Mesothelial cell of epicardium (in vitro differentiated cells): ENCODE measurements around the gene TRIM42. TPM values are rescaled to one million over a fixed set of nuclear protein-coding genes. Genes with fewer than 3 reads are reported as not detected.

ENCODE experiments used
- DNase-seq, 2 experiments: peaks; one replicate each; pipeline ENCODE4 v3.0.0; 2021; ENCODE audit warnings: low spot score in 2 of 2; ENCODE audit not compliant: unreplicated experiment in 2 of 2
- H3K27ac Mint-ChIP-seq: 2 replicates; pipeline ENCODE4 v1.8.0; 2021; ENCODE audit warnings: mixed read lengths
- H3K27me3 Mint-ChIP-seq: 2 replicates; pipeline ENCODE4 v1.8.0; 2021; ENCODE audit warnings: low read depth, mixed read lengths
- H3K36me3 Mint-ChIP-seq: 2 replicates; pipeline ENCODE4 v1.8.0; 2021; ENCODE audit warnings: mixed read lengths
- H3K4me1 Mint-ChIP-seq: 2 replicates; pipeline ENCODE4 v1.8.0; 2021; ENCODE audit warnings: mixed read lengths
- H3K4me3 Mint-ChIP-seq: 2 replicates; pipeline ENCODE4 v1.8.0; 2021; ENCODE audit warnings: mild to moderate bottlenecking, moderate library complexity, mixed read lengths
- H3K9me3 Mint-ChIP-seq: 2 replicates; pipeline ENCODE4 v1.8.0; 2021; ENCODE audit warnings: mixed read lengths
- CTCF ChIP-seq: fragments of 200-600 bp; sonication (generic); IDR thresholded peaks from one replicate; pipeline ENCODE4 v1.5.0; 2021; ENCODE audit warnings: antibody characterized with exemption; ENCODE audit not compliant: unreplicated experiment
- total RNA-seq: library from RNA; stranded (reverse); gene quantifications from 3 replicates; pipeline ENCODE4 v1.2.1, GENCODE V29; 2021

TRIM42 gene
- total RNA-seq = not detected in 3 replicates

DNA sequence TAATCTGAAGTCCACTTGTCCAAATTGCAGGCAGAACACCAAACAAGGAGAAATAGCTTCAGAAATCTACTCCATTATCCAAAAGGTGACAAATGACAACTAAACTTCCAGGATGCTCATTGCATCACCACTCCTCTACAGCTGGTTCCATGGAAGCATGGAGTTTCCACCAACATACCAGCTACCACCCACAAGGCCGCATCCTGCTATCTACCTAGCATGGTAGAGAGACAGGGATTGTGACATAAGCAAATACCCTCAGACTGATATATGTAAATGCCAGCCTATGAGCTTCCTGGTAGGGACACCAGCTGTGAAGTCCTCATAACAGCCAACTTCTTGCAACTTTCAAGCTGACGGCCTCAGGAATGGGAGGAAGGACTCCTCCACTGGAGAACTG lies at the start of gene TRIM42:
TSS of gene TRIM42 (plus strand) at position 301 of the 400 bp plus-strand sequence. CDS start 166 bp downstream, outside the sequence.
- peaks cover 5% of the 10 kb centered on the region for H3K9me3 Mint-ChIP-seq
- H3K4me3 Mint-ChIP-seq = no peak within 1 kb of the TSS
- no peaks in the 10 kb centered on the region for H3K27me3 Mint-ChIP-seq
- no peak for DNase-seq
- no peaks in the 10 kb centered on the region for H3K4me1 Mint-ChIP-seq
- H3K27ac Mint-ChIP-seq = no peak within 1 kb of the TSS
- no peak for TF ChIP-seq CTCF
- no peaks in the 10 kb centered on the region for H3K36me3 Mint-ChIP-seq

- Mint-ChIP-seq H3K27me3 (no peaks in the 10 kb centered on the region), H3K9me3 (no peaks in the 10 kb centered on the region), H3K4me1 (peaks cover 41% of the 10 kb centered on the region), H3K27ac (no peak overlapping the region), H3K4me3 (no peak overlapping the region), H3K36me3 (no peaks in the 10 kb centered on the region)
- DNase-seq = no peak
- no peak for TF ChIP-seq CTCF
These were observed 49.3 kb upstream of the TRIM42 start for GRCh38 chr3:140628606-140629005.

- no peaks in the 10 kb centered on the region for H3K36me3 Mint-ChIP-seq
- peak overlapping the region; percentile 57 for H3K27ac Mint-ChIP-seq
- no peak for DNase-seq
- no peaks in the 10 kb centered on the region for H3K9me3 Mint-ChIP-seq
- TF ChIP-seq CTCF = no peak
- no peak overlapping the region for H3K4me3 Mint-ChIP-seq
- no peaks in the 10 kb centered on the region for H3K27me3 Mint-ChIP-seq
- H3K4me1 Mint-ChIP-seq = peaks cover 41% of the 10 kb centered on the region
These were observed 48.3 kb upstream of the TRIM42 start for GRCh38 chr3:140629357-140630137.

GRCh38 chr3:140630366-140630765 lies 47.5 kb upstream of the TRIM42 start:
- H3K27me3 Mint-ChIP-seq = no peaks in the 10 kb centered on the region
- no peak for DNase-seq
- H3K4me1 Mint-ChIP-seq = peaks cover 47% of the 10 kb centered on the region
- TF ChIP-seq CTCF = no peak
- H3K27ac Mint-ChIP-seq = peak overlapping the region; percentile 57
- H3K4me3 Mint-ChIP-seq = no peak overlapping the region
- no peaks in the 10 kb centered on the region for H3K9me3 Mint-ChIP-seq
- no peaks in the 10 kb centered on the region for H3K36me3 Mint-ChIP-seq

GRCh38 chr3:140630866-140631265 lies 47.0 kb upstream of the TRIM42 start:
- Mint-ChIP-seq H3K27me3 (no peaks in the 10 kb centered on the region), H3K4me3 (no peak overlapping the region), H3K9me3 (no peaks in the 10 kb centered on the region), H3K4me1 (peaks cover 48% of the 10 kb centered on the region), H3K36me3 (no peaks in the 10 kb centered on the region), H3K27ac (no peak overlapping the region)
- TF ChIP-seq CTCF = no peak
- DNase-seq = no peak
